ENCODE data around the gene DNALI1. TPM values are rescaled to one million over a fixed set of nuclear protein-coding genes. Genes with fewer than 3 reads are reported as not detected.
A peak's percentile ranks its signal among the peaks of the same experiment; 100 is the strongest.

DNALI1 gene
- total RNA-seq, 3 donors from 2014 or later: 4.6 to 29.4 (median 20.6) TPM

GRCh38 chr1:37595440-37596181 is 38.9 kb downstream of the DNALI1 start, which contains the start of gene GNL2:
Gene GNL2, minus strand, starts transcription at chr1:37595937. Its CDS starts 115 bp downstream, at chr1:37595822.
- Histone ChIP-seq H3K36me3 (peaks cover 15% of the 10 kb centered on the region), H3K27me3 (no peaks in the 10 kb centered on the region), H3K27ac (peak within 1 kb of the TSS; percentile 84 to 85), H3K4me3 (peak within 1 kb of the TSS; percentile 71 to 85 (median 75)), H3K9me3 (no peaks in the 10 kb centered on the region), H3K4me1 (peaks cover 0 to 21% of the 10 kb centered on the region in 2 donors)
- intact Hi-C loops (cut with DNase I; ENCODE audit: low total_unique reads): no loop called here
- peak; percentile 94 to 97 for DNase-seq (ENCODE audit: low spot score in 2 of 2)
- peak; percentile 64 for TF ChIP-seq POLR2A (IDR thresholded peaks at IDR 0.05)
- TF ChIP-seq CTCF (IDR thresholded peaks at IDR 0.05): no peak
- TF ChIP-seq POLR2AphosphoS5 (IDR thresholded peaks at IDR 0.05): peak; percentile 80 to 94 (median 85)

- no peak for DNase-seq (ENCODE audit: low spot score in 2 of 2)
- TF ChIP-seq POLR2A (IDR thresholded peaks at IDR 0.05): no peak
- Histone ChIP-seq H3K9me3 (no peaks in the 10 kb centered on the region), H3K27ac (peak overlapping the region; percentile 84 to 85), H3K27me3 (no peaks in the 10 kb centered on the region), H3K4me1 (peaks cover 0 to 21% of the 10 kb centered on the region in 2 donors), H3K4me3 (peak overlapping the region; percentile 71 to 85 (median 75)), H3K36me3 (peaks cover 8% of the 10 kb centered on the region)
- intact Hi-C loops (cut with DNase I; ENCODE audit: low total_unique reads): no loop called here
Observed at GRCh38 chr1:37596182-37596667, 39.5 kb downstream of the DNALI1 start.

- peaks cover 0 to 7% of the 10 kb centered on the region in 2 donors for H3K4me1 ChIP-seq
- no peaks in the 10 kb centered on the region for H3K27me3 ChIP-seq
- no peak for DNase-seq (ENCODE audit: low spot score in 2 of 2)
- H3K4me3 ChIP-seq: no peak overlapping the region
- no peaks in the 10 kb centered on the region for H3K9me3 ChIP-seq
- intact Hi-C loops (cut with DNase I; ENCODE audit: low total_unique reads): no loop called here
- no peaks in the 10 kb centered on the region for H3K36me3 ChIP-seq
- no peak for TF ChIP-seq CTCF (IDR thresholded peaks at IDR 0.05)
- TF ChIP-seq POLR2A (IDR thresholded peaks at IDR 0.05): no peak
- TF ChIP-seq POLR2AphosphoS5 (IDR thresholded peaks at IDR 0.05): no peak
- H3K27ac ChIP-seq: no peak overlapping the region
Observed at GRCh38 chr1:37599940-37600339, 43.2 kb downstream of the DNALI1 start.

- Histone ChIP-seq H3K36me3 (no peaks in the 10 kb centered on the region), H3K4me3 (no peak overlapping the region), H3K27me3 (no peaks in the 10 kb centered on the region), H3K4me1 (peaks cover 0 to 3% of the 10 kb centered on the region in 2 donors), H3K27ac (no peak overlapping the region), H3K9me3 (no peaks in the 10 kb centered on the region)
- intact Hi-C loops (cut with DNase I; ENCODE audit: low total_unique reads): no loop called here
- TF ChIP-seq POLR2AphosphoS5 (IDR thresholded peaks at IDR 0.05) (no peak), CTCF (IDR thresholded peaks at IDR 0.05) (no peak), POLR2A (IDR thresholded peaks at IDR 0.05) (no peak)
- no peak for DNase-seq (ENCODE audit: low spot score in 2 of 2)
Observed at GRCh38 chr1:37601441-37601840, 44.7 kb downstream of the DNALI1 start.

- Histone ChIP-seq H3K27ac (no peak overlapping the region), H3K36me3 (no peaks in the 10 kb centered on the region), H3K4me1 (no peaks in the 10 kb centered on the region), H3K4me3 (no peak overlapping the region), H3K27me3 (no peaks in the 10 kb centered on the region), H3K9me3 (no peaks in the 10 kb centered on the region)
- no peak for DNase-seq (ENCODE audit: low spot score in 2 of 2)
- intact Hi-C loops (cut with DNase I; ENCODE audit: low total_unique reads): no loop called here
- TF ChIP-seq POLR2A (IDR thresholded peaks at IDR 0.05): no peak
- peak in 2 of 3 donors; percentile 41 to 53 for TF ChIP-seq CTCF (IDR thresholded peaks at IDR 0.05)
Observed at GRCh38 chr1:37602750-37603694, 46.3 kb downstream of the DNALI1 start.
